Ecto neural progenitor cell (in vitro differentiated cells): ENCODE data around the gene ELP1.
"Not testable (repeated sequence)": the region's sequence is repeated elsewhere in the genome, so short reads cannot be mapped to it uniquely, and the experiment has no call there.

ENCODE experiments used
- DNase-seq: peaks from one replicate; pipeline ENCODE4 v3.0.0-alpha.2; 2018; ENCODE audit warnings: low spot score

The ELP1 gene

GRCh38 chr9:108854094-108854493, 79.8 kb downstream of the ELP1 start:
- no peak for DNase-seq

GRCh38 chr9:108852079-108852478, 81.8 kb downstream of the ELP1 start:
- DNase-seq, result no peak

DNA sequence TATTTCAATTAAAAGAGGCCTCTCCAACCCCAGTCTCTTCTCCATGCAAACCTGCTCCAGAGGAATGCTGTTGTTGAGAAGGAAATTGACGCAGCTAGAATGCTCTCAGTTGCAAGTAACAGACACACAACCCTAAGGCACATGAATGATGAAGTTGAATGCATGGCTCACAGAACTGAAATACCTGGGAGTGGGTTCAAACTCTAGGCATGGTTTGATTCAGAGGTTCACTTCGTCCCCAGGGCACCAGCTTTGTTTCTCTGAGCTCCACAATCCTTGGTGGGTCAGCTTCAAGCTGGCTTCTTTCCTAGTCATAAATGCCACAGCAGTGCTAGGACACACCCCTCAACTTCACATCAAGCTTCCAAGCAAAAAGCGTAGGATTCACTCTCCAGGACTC, 82.8 kb downstream of the ELP1 start:
- no peak for DNase-seq

DNA sequence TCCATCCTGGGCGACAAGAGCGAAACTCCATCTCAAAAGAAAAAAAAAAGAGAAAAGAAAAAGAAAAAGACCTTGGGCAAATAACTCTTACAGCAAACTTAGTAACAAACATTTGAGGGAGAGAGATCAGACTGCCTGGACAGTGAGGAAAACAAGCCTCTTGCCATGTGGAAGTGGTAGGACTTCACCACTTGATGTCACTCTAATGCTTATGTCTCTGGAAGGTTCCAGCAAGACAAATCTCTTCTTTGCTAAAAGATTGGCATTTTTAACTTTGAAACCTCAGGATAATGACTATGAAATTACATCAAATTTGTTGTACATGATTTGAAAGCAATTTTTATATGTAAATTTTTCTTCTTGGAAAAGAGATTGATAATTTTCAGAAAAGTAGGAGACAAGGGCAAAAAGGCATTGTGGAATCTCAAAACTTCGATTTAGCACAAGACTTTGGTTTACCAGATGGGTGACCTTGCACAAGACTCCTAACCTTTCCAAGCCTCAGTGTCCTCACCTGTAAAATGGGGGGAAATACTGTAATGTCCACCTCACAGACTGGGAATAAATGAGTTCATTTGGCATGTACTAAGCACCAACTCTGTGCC, 83.5 kb downstream of the ELP1 start:
- no peak for DNase-seq

DNA sequence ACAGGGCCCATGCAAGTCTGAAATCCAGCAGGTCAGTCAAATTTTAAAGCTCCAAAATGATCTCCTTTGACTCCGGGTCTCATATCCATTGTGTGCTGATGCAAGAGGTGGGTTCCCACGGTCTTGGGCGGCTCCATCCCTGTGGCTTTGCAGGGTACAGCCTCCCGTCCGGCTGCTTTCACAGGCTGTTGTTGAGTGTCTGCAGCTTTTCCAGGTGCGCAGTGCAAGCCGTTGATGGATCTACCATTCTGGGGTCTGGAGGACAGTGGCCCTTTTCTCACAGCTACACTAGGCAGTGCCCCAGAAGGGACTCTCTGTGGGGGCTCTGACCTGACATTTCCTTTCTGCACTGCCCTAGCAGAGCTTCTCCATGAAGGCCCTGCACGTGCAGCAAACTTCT, 85.6 kb downstream of the ELP1 start:
- DNase-seq, result not testable (repeated sequence)

- DNase-seq, result no peak
These were observed 88.0 kb downstream of the ELP1 start for GRCh38 chr9:108845947-108846346.

- no peak for DNase-seq
These were observed 88.4 kb downstream of the ELP1 start for GRCh38 chr9:108845507-108845906.

DNA sequence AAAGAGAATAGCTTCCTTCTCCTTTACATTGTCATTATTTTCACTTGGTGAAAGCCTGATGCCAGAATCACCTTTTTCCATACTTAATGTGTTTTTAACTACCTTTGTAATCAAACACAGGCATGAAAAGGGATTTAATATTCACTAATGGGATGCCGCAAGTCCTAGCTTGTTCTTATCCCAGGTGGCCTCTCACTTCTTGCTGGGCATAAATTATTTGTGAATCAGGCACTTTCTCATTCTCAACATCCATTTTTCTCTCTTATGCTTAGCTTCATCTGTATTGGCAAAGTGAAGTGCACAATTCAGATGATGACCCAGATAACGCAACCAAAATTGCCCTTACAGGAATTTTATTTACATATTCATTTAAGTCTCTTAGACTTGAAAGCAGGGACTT, 89.1 kb downstream of the ELP1 start:
- no peak for DNase-seq

GRCh38 chr9:108844391-108844790, 89.5 kb downstream of the ELP1 start:
- no peak for DNase-seq

DNA sequence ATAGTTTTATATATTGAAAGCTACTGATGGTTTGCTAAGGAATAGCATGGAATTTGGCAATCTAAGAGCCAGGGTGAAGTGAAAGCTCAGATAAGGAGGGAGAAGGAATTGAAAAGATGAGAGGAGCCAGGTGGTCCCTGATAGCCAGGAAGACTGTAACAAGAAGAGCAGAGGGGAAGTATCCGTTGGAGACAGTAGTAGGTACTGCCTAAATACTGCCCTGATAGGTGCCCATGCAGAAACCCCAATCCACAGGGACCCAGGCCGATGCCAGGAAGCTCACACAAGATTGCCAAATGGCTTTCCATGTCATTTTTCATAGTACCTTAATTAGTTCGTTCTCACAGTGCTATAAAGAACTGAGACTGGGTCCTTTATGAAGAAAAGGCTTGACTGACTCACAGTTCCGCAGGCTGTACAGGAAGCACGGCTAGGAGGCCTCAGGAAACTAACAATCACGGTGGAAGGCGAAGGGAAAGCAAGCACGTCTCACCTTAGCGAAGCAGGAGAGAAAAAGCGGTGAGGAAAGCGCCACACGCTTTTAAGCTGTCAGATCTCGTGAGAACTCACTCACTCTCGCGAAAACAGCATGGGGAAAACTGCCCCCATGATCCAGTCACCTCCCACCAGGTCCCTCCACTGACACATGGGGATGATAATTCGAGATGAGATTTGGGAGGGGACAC, 91.2 kb downstream of the ELP1 start:
- no peak for DNase-seq

DNA sequence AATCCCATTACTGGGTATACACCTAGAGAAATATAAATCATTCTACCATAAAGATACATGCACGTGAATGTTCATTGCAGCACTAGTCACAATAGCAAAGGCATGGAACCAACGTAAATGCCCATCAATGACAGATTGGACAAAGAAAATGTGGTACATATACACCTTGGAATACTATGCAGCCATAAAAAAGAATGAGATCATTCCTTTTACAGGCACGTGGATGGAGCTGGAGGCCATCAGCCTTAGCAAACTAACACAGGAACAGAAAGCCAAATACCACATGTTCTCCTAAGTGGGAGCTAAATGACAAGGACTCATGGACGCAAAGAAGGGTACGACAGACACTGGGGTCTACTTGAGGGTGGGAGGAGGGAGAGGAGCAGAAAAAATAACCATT, 94.4 kb downstream of the ELP1 start:
- DNase-seq, result not testable (repeated sequence)

GRCh38 chr9:108838017-108838416, 95.9 kb downstream of the ELP1 start:
- DNase-seq, result no peak

DNA sequence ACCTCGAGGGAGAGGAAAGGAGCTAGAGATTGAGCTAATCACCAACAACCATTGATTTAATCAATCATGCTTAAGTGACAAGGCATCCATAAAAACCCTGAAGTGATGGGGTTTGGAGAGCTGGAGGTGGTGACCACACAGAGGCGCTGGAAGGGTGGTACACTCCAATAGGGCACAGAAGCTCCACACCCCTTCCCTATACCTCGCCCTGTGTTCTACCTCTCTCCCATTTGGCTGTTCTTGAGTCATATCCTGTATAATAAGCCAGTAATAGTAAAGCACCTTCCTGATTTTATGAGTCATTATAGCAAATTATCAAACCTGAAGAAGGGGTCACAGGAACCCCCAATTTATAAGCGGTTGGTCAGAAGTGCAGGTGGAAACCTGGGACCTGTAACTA, 96.4 kb downstream of the ELP1 start:
- no peak for DNase-seq

GRCh38 chr9:108836781-108837180, 97.1 kb downstream of the ELP1 start:
- no peak for DNase-seq

DNA sequence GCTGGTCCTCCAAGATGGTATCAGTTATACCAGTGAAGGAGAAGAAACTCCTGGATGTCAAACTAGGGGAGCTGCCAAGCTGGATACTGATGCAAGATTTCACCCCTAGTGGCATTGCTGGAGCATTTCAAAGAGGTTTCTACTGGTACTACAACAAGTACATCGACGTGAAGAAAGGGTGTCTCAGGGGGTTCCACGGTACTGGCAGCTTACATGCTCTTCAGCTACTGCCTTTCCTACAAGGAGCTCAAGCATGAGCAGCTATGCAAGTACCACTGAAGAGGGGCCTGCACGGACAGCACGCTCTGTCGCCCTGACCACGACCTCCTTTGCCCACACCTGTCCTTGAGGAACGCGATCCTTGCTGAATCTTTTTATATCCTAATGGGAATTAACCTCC, 97.6 kb downstream of the ELP1 start:
- no peak for DNase-seq

DNA sequence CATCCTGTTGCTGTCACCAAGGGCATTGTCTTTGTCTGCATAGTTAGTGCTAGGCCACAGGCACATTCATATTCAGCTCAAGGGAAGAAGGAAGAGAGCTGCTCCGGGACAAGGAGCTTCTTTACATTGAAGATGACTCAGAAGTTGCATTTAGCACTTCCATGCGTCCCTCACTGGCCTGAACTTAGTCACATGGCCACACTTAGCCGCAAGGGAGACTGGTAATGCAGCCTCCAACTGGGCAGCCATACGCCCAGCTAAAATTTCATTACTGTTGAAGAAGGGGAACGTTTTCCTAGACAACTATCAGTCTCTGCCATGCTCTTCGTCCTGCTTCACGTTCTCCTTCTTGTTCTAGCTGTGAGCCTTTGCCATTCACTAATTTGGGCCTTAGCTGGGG, 98.1 kb downstream of the ELP1 start:
- DNase-seq, result no peak

DNA sequence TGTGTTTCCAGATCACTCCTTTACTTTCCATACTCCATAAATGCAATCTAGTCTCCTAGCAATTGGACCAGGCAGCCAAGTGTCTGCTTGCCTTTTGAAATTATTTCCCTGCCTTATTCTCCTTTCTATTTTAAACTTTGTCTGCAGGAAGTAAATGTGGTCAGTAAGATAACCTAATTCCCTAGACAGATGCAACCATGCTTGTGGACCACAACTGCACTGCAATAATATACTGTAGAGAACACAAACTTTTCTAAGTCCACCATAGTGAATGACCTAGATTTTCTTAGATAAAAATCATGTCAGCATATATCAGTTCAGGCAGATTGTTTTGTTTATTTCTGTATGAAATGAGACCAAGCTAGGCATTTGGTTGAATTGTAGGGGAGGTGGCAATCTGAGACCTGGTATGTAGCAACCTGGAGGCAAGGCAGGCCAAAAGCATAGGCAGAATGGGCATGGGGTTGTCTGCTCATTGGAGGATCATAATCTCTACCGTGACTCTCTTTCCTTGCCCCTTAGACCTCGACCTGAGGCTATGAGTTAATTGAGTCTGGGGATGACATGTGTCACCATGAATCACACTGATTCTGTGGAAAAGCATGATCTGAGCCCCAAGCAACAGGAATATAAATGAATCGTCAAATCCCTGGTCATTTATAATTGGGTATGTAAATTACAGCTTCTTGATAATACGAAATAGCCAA, 98.8 kb downstream of the ELP1 start:
- no peak for DNase-seq

DNA sequence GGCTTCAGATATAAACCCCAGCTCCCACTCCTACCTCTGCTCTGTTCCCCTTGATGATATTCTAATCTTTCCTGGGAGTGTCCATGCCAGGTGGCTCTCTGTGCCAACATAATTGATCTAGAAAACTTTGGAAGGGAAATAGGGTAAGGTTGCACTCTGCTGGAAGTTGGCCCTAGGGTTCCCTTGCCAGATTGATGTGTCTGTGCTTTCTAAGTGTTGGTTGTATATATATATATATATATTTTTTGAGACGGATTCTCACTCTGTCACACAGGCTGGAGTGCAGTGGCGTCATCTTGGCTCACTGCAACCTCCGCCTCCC, 101.8 kb downstream of the ELP1 start:
- DNase-seq, result no peak

GRCh38 chr9:108831496-108832178, 102.3 kb downstream of the ELP1 start:
- no peak for DNase-seq

DNA sequence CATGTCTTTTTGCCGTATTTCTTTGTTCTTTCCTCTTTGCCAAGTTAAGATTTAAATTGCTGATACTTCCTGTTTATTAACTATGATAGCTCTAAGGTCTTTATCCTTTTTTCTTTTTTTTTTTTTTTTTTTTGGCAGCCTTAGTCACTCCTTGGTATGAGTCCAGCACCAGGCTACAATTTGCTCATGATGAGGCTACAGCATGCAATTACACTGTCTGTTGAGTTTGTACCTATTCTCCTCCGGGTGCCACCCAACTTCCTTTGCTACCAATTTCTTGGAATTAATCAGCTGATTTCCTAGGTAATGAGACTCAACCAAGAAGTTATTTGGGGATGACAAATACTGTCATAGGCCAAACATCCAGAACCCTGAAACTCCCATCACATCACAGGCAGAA, 103.7 kb downstream of the ELP1 start:
- no peak for DNase-seq

GRCh38 chr9:108823829-108824228, 110.1 kb downstream of the ELP1 start:
- DNase-seq, result no peak
